ENCODE measurements around the gene TMSB15A.

Gene TMSB15A

DNA sequence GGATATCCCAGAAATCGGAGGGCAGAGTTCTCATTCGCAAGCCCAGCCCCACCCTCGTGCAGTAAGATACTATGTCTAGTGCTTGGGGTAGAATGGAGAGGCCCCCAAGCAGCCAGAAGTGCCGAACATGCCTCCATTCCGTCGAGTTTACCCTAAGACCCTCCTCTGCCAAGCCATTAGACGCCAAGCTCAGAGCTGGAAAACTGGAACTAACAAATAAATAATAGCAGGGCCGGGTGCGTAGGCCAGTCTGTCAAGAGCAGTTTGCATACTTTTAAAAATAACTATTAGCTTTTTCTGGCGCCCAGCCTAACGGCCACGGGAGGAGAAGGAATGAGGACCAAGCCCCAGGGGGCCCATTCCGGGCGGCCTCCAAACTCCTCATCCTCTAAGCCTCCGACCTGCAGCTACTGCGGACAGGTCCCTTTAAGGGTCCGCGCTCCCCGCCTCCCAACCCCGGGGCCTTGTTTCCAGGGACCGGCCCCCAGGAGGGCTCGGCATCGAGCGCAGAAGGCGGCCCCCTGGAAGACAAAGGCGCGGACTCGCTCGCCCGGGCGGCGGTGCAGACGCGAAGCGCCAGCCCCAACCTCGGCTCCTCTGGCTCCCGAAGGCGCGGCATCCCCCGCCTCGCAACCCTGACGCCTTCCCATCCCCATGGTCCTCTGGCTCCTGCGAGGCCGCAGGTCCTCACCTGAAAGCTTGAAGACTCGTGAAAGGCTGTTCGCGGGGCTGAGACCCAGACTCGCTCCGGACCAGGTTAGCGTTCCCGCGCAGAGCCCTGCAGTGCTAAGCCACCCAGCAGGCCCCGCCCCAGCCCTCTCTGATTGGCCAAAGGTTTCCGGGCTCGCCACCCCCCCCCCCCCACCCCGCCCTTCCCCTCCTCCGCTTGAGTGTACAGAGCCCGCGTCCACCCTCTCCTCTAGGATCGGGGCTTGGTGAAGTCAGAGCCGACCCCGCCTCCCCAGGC is at the start of gene TMSB15A:
TSS of gene TMSB15A (minus strand) at position 765 of the 967 bp plus-strand sequence.
- TF ChIP-seq, protein P1, sequence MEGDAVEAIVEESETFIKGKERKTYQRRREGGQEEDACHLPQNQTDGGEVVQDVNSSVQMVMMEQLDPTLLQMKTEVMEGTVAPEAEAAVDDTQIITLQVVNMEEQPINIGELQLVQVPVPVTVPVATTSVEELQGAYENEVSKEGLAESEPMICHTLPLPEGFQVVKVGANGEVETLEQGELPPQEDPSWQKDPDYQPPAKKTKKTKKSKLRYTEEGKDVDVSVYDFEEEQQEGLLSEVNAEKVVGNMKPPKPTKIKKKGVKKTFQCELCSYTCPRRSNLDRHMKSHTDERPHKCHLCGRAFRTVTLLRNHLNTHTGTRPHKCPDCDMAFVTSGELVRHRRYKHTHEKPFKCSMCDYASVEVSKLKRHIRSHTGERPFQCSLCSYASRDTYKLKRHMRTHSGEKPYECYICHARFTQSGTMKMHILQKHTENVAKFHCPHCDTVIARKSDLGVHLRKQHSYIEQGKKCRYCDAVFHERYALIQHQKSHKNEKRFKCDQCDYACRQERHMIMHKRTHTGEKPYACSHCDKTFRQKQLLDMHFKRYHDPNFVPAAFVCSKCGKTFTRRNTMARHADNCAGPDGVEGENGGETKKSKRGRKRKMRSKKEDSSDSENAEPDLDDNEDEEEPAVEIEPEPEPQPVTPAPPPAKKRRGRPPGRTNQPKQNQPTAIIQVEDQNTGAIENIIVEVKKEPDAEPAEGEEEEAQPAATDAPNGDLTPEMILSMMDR (IDR thresholded peaks at IDR 0.05), result no peak

DNA sequence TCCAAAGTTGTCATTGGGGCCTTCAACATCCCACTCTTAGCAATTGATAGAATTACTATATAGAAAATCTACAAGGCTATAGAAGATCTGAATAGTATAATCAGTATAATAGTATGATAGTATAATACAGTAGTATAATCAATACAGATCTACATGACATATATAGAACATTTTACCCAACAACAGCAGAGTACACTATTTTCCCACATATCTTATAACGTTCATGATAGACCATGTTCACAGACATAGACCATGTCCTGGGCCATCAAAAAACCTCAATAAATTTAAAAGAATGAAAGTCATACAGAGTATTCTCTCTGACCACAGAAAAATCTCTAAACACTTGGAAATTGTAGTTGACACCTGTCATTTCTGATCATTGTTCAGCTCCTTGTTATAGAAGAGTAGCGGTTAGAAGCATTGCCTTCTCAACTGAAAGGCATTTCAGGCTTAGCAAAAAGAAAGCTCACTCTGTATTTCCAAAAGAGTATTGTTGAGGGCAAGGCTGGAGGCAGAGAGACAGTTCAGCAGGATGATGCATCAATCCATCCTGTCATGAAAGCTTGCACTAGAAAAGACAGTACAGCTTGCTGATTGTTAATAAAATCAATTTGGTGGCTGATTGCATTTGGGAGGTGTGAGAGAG is 44.0 kb upstream of the TMSB15A start:
- TF ChIP-seq, protein P1 (IDR thresholded peaks at IDR 0.05), result no peak

DNA sequence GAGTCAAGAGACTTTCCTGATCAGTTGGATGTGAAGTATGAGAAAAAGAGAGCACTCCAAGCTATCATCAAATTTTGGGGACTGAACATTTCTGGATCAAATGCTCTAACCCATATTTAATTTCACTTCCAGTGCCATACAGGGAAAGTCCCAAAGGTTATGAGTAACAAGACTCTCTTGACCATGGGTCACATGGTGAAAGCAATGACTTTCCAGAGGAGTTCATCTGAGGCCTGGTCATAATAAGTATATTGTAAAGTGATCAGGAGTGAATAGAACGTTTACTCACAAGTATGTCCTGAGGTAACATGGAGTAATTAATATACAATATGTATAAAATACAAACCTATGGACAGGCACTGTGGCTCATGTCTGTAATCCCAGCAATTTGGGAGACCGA is 42.1 kb upstream of the TMSB15A start:
- TF ChIP-seq, protein P1 (IDR thresholded peaks at IDR 0.05), result no peak

DNA sequence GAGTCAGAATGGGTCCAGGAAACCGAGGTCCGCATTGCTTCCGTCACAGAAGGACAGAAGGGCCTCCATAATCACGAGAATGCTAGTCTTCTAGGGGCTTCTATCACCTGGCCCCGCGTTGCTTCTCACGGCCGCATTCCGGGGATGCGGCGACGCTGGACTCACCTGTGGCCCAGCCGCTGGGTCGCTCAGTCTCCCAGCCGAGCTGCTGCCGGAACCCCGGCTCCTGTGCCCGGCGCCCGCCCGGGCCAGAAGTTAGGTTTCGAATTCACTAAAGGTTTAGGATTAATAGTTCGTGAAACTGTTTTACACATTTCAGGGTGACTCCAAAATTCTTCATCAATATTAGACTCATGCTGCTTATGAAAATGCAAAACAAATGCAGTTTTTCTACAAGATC is 31.7 kb upstream of the TMSB15A start:
- TF ChIP-seq, protein P1 (IDR thresholded peaks at IDR 0.05), result no peak

DNA sequence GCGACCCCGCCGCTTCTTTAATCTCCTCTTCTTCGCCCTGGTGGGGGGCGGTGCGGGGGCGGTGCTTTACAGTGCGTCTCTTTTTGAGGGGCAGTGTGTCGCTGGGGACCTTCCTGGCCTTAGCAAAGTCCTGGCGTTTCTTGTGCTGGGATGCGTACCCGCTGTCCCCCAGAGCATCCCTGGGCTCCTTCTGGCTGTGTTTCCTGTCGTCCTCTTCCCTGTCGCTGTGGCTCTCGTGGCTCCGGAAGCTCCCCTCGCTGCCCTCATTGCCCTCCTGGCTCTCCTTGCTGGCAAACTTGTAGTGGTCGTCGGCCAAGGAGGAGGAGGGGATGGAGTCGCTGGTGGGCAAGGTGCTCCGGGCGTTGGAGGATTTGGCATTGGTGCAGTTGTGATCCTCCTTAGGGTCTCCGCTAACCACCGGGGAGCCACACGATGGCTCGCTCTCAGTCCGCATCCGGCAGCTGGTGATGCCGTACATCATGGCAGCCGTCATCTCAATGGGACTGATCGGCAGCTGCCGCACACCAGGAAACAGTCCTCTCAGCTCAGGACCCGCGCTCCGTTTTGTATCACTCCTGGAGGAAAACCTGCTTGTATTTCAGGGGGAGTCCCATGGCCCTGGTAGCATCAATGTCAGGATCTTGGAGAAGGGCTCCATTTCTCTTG is 30.4 kb upstream of the TMSB15A start:
- TF ChIP-seq, protein P1 (IDR thresholded peaks at IDR 0.05), result no peak

DNA sequence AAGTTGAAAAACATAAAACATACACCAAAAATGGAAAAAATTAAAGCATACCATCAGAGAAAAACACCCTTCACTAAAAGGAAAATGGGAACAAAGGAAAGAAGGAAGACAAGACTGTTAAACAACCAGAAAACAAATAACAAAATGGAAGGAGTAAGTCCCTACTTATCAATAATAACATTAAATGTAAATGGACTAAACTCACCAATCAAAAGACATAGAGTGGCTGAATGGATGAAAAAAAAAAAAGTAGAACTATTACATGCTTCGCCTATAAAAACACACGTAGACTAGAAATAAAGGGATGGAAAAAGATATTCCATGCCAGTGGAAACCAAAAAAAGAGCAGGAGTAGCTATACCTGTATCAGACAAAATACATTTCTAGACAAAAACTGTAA is 19.4 kb upstream of the TMSB15A start:
- TF ChIP-seq, protein P1 (IDR thresholded peaks at IDR 0.05), result no peak

DNA sequence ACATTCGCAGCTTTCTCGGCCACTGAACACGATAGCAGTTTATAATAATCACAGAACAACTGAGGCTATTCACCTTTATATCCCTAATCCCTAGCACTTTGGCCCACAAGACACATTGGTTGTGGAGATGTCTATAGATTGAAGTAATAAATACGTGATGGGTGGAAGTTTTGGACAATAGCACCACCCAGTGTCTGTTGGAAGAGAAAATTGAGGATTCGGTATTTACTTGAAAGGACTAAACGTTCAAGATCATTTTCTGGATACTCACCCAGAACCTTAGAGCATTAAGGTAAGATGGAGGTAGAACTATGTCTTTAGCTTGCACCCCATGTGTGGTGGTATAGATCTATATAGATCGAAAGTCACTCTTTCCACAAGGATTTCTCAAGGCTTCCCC is 787 bp upstream of the TMSB15A start:
- TF ChIP-seq, protein P1 (IDR thresholded peaks at IDR 0.05), result peak; percentile 28; the same call in 1 of the 2 replicates

All from LNCAP (cell line).